GM19468 (cell line): ENCODE results near the gene MBD5.

Experiments used
- ATAC-seq: cut with Tn5 transposase; IDR thresholded peaks from one replicate; pipeline ENCODE4 v1.9.1; 2021; ENCODE audit warnings: mild to moderate bottlenecking, moderate library complexity, moderate number of reproducible peaks; ENCODE audit not compliant: unreplicated experiment; ENCODE audit errors: extremely low read depth

Gene MBD5

GRCh38 chr2:148106331-148106730 is 85.4 kb downstream of the MBD5 start:
- no peak for ATAC-seq

GRCh38 chr2:148108385-148108784 is 87.5 kb downstream of the MBD5 start:
- ATAC-seq: no peak

- no peak for ATAC-seq
Observed at GRCh38 chr2:148110184-148110583, 89.3 kb downstream of the MBD5 start.

GRCh38 chr2:148122788-148123187 is 101.9 kb downstream of the MBD5 start:
- no peak for ATAC-seq

- no peak for ATAC-seq
Observed at GRCh38 chr2:148124271-148124670, 103.4 kb downstream of the MBD5 start.

- no peak for ATAC-seq
Observed at GRCh38 chr2:148130581-148130980, 109.7 kb downstream of the MBD5 start.

- no peak for ATAC-seq
Observed at GRCh38 chr2:148132412-148132811, 111.5 kb downstream of the MBD5 start.

GRCh38 chr2:148135705-148136104 is 114.8 kb downstream of the MBD5 start:
- ATAC-seq: no peak

GRCh38 chr2:148136441-148136840 is 115.5 kb downstream of the MBD5 start:
- no peak for ATAC-seq

GRCh38 chr2:148161909-148162435 is 141.1 kb downstream of the MBD5 start:
- ATAC-seq: no peak

GRCh38 chr2:148162871-148163270 is 142.0 kb downstream of the MBD5 start:
- no peak for ATAC-seq

- no peak for ATAC-seq
Observed at GRCh38 chr2:148165975-148166374, 145.1 kb downstream of the MBD5 start.

GRCh38 chr2:148167241-148167766 is 146.4 kb downstream of the MBD5 start:
- no peak for ATAC-seq

GRCh38 chr2:148167855-148168254 is 147.0 kb downstream of the MBD5 start:
- no peak for ATAC-seq

- ATAC-seq: no peak
Observed at GRCh38 chr2:148172131-148172753, 151.4 kb downstream of the MBD5 start.

GRCh38 chr2:148173168-148173567 is 152.3 kb downstream of the MBD5 start:
- ATAC-seq: no peak

- no peak for ATAC-seq
Observed at GRCh38 chr2:148177559-148177958, 156.7 kb downstream of the MBD5 start.

- ATAC-seq: no peak
Observed at GRCh38 chr2:148179724-148180123, 158.8 kb downstream of the MBD5 start.

GRCh38 chr2:148184976-148185375 is 164.1 kb downstream of the MBD5 start:
- ATAC-seq: no peak

GRCh38 chr2:148194882-148195281 is 174.0 kb downstream of the MBD5 start:
- no peak for ATAC-seq

GRCh38 chr2:148201075-148202004 is 180.4 kb downstream of the MBD5 start:
- ATAC-seq: no peak
